MCF 10A (cell line): ENCODE results near the gene TGFB1. TPM values are rescaled to one million over a fixed set of nuclear protein-coding genes. Genes with fewer than 3 reads are reported as not detected.

Experiments
- BruUV-seq: library from RNA; stranded (reverse); fragments of 400-500 nt; replicated peaks from 2 replicates; lab custom pipeline; 2021; lab: Mats Ljungman, UMichigan
- CTCF ChIA-PET: fragments of 300-600 bp; sonication (Branson Sonifier 250); formaldehyde crosslinking; extraction: SDS; loops from one replicate; lab custom pipeline; 2021; ENCODE audit warnings: antibody characterized with exemption, inconsistent platforms; lab: Yijun Ruan, JAX
- POLR2A ChIA-PET: fragments of 300-600, 350-650 bp; sonication (Branson Sonifier 250); formaldehyde crosslinking; extraction: SDS; loops from one replicate; lab custom pipeline; 2020; ENCODE audit warnings: antibody characterized with exemption, inconsistent platforms; lab: Yijun Ruan, JAX
- DNase-seq: peaks from one replicate; pipeline ENCODE4 v3.0.0-alpha.2; 2018; ENCODE audit not compliant: unreplicated experiment
- H3K27ac Mint-ChIP-seq: one replicate; pipeline ENCODE4 v1.8.0; 2022; ENCODE audit warnings: mild to moderate bottlenecking, low read depth, mixed read lengths; ENCODE audit not compliant: unreplicated experiment
- H3K27me3 Mint-ChIP-seq: one replicate; pipeline ENCODE4 v1.8.0; 2022; ENCODE audit warnings: mixed read lengths; ENCODE audit not compliant: insufficient read depth, unreplicated experiment
- H3K36me3 Mint-ChIP-seq: one replicate; pipeline ENCODE4 v1.8.0; 2022; ENCODE audit warnings: mild to moderate bottlenecking, moderate library complexity, mixed read lengths; ENCODE audit not compliant: insufficient read depth, unreplicated experiment
- H3K4me1 Mint-ChIP-seq: one replicate; pipeline ENCODE4 v1.8.0; 2022; ENCODE audit warnings: mixed read lengths; ENCODE audit not compliant: insufficient read depth, unreplicated experiment
- H3K4me3 Mint-ChIP-seq: one replicate; pipeline ENCODE4 v1.8.0; 2022; ENCODE audit warnings: mild to moderate bottlenecking, moderate library complexity, mixed read lengths; ENCODE audit not compliant: unreplicated experiment
- H3K9me3 Mint-ChIP-seq: one replicate; pipeline ENCODE4 v1.8.0; 2022; ENCODE audit warnings: mixed read lengths; ENCODE audit not compliant: unreplicated experiment
- intact Hi-C: fragments of 100-400 bp; cut with micrococcal nuclease; formaldehyde crosslinking; loops from 2 replicates; pipeline ENCODE4 v1.14.1; 2022
- total RNA-seq: library from RNA; stranded (reverse); gene quantifications from 2 replicates; pipeline ENCODE4 v1.2.3, GENCODE V29; 2022
- TF ChIP-seq, protein P1 (sequence below): fragments of 200-600 bp; IDR thresholded peaks from one replicate; pipeline ENCODE4 v1.8.0; 2022; ENCODE audit warnings: antibody characterized with exemption, mild to moderate bottlenecking; ENCODE audit not compliant: unreplicated experiment

TGFB1 gene
- total RNA-seq, 1 experiment from 2014 or later, result 27.8 TPM

DNA sequence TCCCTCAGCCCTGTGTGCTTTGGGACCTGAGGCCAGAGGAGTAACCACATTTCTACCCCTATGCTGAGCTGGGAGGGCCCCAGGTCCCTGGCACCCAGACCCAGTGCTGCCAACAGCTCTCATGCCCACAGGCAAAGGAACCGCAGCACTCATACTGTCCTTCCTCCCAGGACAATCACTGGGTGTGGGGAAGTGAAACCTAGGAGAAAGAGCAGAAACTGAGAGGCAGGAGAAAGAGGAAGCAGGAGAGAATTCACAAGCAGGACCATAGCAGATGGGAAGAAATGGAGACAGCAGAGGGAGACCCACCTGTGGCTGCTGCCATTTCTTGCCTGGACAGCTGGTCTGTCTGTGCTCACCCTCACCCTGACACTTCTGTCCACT is 24.9 kb downstream of the TGFB1 start:
- DNase-seq, result no peak
- BruUV-seq, result no TSS peak
- Mint-ChIP-seq H3K27me3 (no peaks in the 10 kb centered on the region), H3K27ac (no peak overlapping the region), H3K36me3 (peaks cover 24% of the 10 kb centered on the region), H3K4me3 (no peak overlapping the region), H3K4me1 (peaks cover 46% of the 10 kb centered on the region), H3K9me3 (no peaks in the 10 kb centered on the region)
- TF ChIP-seq, protein P1, sequence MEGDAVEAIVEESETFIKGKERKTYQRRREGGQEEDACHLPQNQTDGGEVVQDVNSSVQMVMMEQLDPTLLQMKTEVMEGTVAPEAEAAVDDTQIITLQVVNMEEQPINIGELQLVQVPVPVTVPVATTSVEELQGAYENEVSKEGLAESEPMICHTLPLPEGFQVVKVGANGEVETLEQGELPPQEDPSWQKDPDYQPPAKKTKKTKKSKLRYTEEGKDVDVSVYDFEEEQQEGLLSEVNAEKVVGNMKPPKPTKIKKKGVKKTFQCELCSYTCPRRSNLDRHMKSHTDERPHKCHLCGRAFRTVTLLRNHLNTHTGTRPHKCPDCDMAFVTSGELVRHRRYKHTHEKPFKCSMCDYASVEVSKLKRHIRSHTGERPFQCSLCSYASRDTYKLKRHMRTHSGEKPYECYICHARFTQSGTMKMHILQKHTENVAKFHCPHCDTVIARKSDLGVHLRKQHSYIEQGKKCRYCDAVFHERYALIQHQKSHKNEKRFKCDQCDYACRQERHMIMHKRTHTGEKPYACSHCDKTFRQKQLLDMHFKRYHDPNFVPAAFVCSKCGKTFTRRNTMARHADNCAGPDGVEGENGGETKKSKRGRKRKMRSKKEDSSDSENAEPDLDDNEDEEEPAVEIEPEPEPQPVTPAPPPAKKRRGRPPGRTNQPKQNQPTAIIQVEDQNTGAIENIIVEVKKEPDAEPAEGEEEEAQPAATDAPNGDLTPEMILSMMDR, result no peak
- CTCF ChIA-PET, result interaction anchor here (0.7 kb wide), 1 partner anchor 21 kb away, joined by 6 read pairs; no protein-coding TSS in a partner anchor
- POLR2A ChIA-PET, result interaction anchor here (0.6 to 2.7 kb wide), 7 partner anchors 18 to 1482 kb away, joined by 3 to 20 read pairs (median 4); partner anchors contain the start of genes CCDC97, DMAC2 and TGFB1
- intact Hi-C loops, result loop anchor here (10.0 kb wide), 1 partner anchor 246 kb away; the partner anchor contains the start of gene CEACAM21

DNA sequence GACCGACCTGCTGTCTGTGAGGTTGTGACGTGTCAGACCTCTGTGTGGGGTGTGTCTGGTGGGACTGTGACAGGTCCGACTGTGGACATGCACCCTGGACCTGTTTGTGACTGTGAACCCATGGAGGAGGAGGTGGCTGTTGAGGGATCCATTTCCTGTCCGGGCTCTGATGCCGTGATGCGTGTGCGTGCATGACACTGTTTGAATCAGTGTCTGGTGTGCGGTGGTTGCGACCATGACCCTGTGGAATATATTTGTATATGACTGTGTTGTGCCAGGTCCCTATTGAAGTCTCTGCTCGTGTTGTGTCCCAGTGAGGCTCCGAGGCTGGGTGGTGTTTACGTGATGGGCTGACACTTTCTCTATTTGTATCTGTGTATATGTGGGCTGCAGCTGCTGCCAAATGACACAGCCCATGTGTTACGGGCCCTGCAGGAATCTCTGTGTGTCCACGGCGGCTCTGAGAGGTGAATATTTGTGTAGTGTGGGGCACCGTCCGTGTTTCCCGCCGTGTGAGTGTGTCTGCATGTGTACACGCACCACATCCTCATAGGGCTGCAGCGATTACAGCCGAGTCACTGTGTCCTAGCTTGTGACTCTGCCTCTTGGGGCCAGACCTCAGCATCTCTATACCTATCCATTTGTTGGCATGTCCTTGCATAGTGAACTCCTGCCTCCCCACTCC is 25.4 kb downstream of the TGFB1 start:
- no peak overlapping the region for H3K27ac Mint-ChIP-seq
- ChIA-PET POLR2A (interaction anchor here (0.6 to 2.7 kb wide), 13 partner anchors 11 to 1482 kb away, joined by 3 to 20 read pairs (median 4); partner anchors contain the start of genes B9D2, CCDC97, DMAC2 and TGFB1), CTCF (interaction anchor here (1.4 kb wide), 1 partner anchor 17 kb away, joined by 4 read pairs; no protein-coding TSS in a partner anchor)
- no peaks in the 10 kb centered on the region for H3K9me3 Mint-ChIP-seq
- DNase-seq, result no peak
- H3K4me3 Mint-ChIP-seq, result peak overlapping the region; percentile 71
- BruUV-seq, result no TSS peak
- intact Hi-C loops, result loop anchor here (10.0 kb wide), 1 partner anchor 247 kb away; the partner anchor contains the start of gene CEACAM21
- peaks cover 25% of the 10 kb centered on the region for H3K36me3 Mint-ChIP-seq
- no peaks in the 10 kb centered on the region for H3K27me3 Mint-ChIP-seq
- TF ChIP-seq, protein P1, result no peak
- peaks cover 48% of the 10 kb centered on the region for H3K4me1 Mint-ChIP-seq

DNA sequence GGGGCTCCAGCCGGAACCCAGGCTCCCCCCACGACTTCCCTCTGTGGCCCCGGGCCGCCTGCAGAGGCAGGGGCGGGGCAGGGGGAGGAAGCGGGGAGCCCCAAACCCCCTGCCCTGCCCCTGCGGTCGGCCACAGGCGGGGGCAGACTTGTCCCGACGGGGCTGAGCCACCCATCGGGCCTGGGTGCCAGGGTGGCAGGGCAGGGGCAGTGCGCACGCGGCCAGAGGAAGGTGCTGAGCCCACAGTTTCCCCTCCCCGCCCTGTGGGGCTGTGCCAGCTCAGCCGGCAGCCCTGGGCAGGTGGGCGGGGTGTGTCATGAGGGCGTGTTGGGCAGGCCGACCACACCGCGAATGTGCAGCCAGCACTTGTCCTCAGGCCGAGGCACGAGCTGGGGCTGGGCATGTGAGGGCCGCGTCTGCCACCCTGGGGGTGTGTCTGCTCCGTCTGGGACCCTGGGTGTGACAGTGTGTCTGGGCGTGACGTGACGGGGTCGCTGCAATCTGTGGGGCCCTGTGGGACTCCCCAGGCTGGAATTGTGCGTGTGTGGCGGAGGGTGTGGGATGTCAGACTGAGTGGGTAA is 26.1 kb downstream of the TGFB1 start:
- POLR2A ChIA-PET, result interaction anchor here (0.6 to 2.7 kb wide), 14 partner anchors 10 to 227 kb away, joined by 3 to 20 read pairs (median 6); partner anchors contain the start of genes B9D2, CCDC97, HNRNPUL1 and TGFB1
- Mint-ChIP-seq H3K27ac (peak overlapping the region; percentile 41), H3K4me1 (peaks cover 54% of the 10 kb centered on the region)

More for the DNA sequence above, 26.1 kb downstream of the TGFB1 start:
- Mint-ChIP-seq H3K36me3 (peaks cover 32% of the 10 kb centered on the region), H3K27me3 (no peaks in the 10 kb centered on the region), H3K4me3 (peak overlapping the region; percentile 71), H3K9me3 (no peaks in the 10 kb centered on the region)
- peak; percentile 92 for DNase-seq
- CTCF ChIA-PET, result interaction anchor here (1.1 to 1.4 kb wide), 2 partner anchors 16 to 75 kb away, joined by 3 to 4 read pairs; no protein-coding TSS in a partner anchor
- intact Hi-C loops, result loop anchor here (2.0 to 10.0 kb wide), 2 partner anchors 25 to 247 kb away; partner anchors contain the start of genes CEACAM21 and TGFB1
- no TSS peak for BruUV-seq
- TF ChIP-seq, protein P1, result no peak
